Muscle layer of duodenum (tissue), 2 donors: ENCODE measurements around the gene FABP7.

ENCODE experiments used
- H3K27ac ChIP-seq: one replicate; pipeline ENCODE4 v1.7.0; 2013; ENCODE audit warnings: mild to moderate bottlenecking, low read length
- H3K27me3 ChIP-seq: one replicate; pipeline ENCODE4 v1.7.0; 2013; ENCODE audit warnings: low read depth, mild to moderate bottlenecking, control low read depth, low read length
- H3K36me3 ChIP-seq, 2 donors: one replicate each; pipeline ENCODE4 v1.7.0; 2013; ENCODE audit warnings: low read length in 2 of 2, control low read depth in 1 of 2, mild to moderate bottlenecking in 1 of 2; ENCODE audit not compliant: insufficient read depth in 2 of 2, control insufficient read depth in 1 of 2
- H3K4me1 ChIP-seq, 2 donors: one replicate each; pipeline ENCODE4 v1.7.0; 2013; ENCODE audit warnings: low read length in 2 of 2, mild to moderate bottlenecking in 2 of 2, control low read depth in 1 of 2, moderate library complexity in 1 of 2; ENCODE audit not compliant: insufficient read depth in 2 of 2, control insufficient read depth in 1 of 2
- H3K4me3 ChIP-seq, 2 donors: one replicate each; pipeline ENCODE4 v1.7.0; 2013; ENCODE audit warnings: low read length in 2 of 2, low read depth in 1 of 2, mild to moderate bottlenecking in 1 of 2
- H3K9me3 ChIP-seq, 2 donors: one replicate each; pipeline ENCODE4 v1.7.0; 2013; ENCODE audit warnings: low read length in 2 of 2, control low read depth in 1 of 2, mild to moderate bottlenecking in 1 of 2; ENCODE audit not compliant: control insufficient read depth in 1 of 2
- donor health status: healthy.

The FABP7 gene

GRCh38 chr6:122817358-122817757 is 37.8 kb downstream of the FABP7 start:
- Histone ChIP-seq H3K27me3 (no peaks in the 10 kb centered on the region), H3K27ac (no peak overlapping the region), H3K4me3 (no peak overlapping the region), H3K4me1 (no peaks in the 10 kb centered on the region), H3K36me3 (no peaks in the 10 kb centered on the region), H3K9me3 (no peaks in the 10 kb centered on the region)

GRCh38 chr6:122817766-122818165 is 38.2 kb downstream of the FABP7 start:
- H3K27ac ChIP-seq: no peak overlapping the region
- H3K9me3 ChIP-seq: no peaks in the 10 kb centered on the region
- no peaks in the 10 kb centered on the region for H3K36me3 ChIP-seq
- H3K4me1 ChIP-seq: no peaks in the 10 kb centered on the region
- no peak overlapping the region for H3K4me3 ChIP-seq
- no peaks in the 10 kb centered on the region for H3K27me3 ChIP-seq

- H3K4me1 ChIP-seq: no peaks in the 10 kb centered on the region
- H3K4me3 ChIP-seq: no peak overlapping the region
- H3K36me3 ChIP-seq: no peaks in the 10 kb centered on the region
These were observed 39.4 kb downstream of the FABP7 start for GRCh38 chr6:122818866-122819265.

GRCh38 chr6:122821095-122821494 is 41.6 kb downstream of the FABP7 start:
- Histone ChIP-seq H3K4me1 (no peaks in the 10 kb centered on the region), H3K27me3 (no peaks in the 10 kb centered on the region), H3K36me3 (no peaks in the 10 kb centered on the region), H3K9me3 (no peaks in the 10 kb centered on the region), H3K4me3 (no peak overlapping the region), H3K27ac (no peak overlapping the region)

More at GRCh38 chr6:122818866-122819265, 39.4 kb downstream of the FABP7 start:
- Histone ChIP-seq H3K27me3 (no peaks in the 10 kb centered on the region), H3K9me3 (no peaks in the 10 kb centered on the region), H3K27ac (no peak overlapping the region)

- no peaks in the 10 kb centered on the region for H3K36me3 ChIP-seq
- no peak overlapping the region for H3K27ac ChIP-seq
- H3K27me3 ChIP-seq: no peaks in the 10 kb centered on the region
- H3K4me3 ChIP-seq: no peak overlapping the region
- no peaks in the 10 kb centered on the region for H3K9me3 ChIP-seq
- H3K4me1 ChIP-seq: no peaks in the 10 kb centered on the region
These were observed 45.6 kb downstream of the FABP7 start for GRCh38 chr6:122825163-122825562.

- H3K27ac ChIP-seq: no peak overlapping the region
These were observed 49.9 kb downstream of the FABP7 start for GRCh38 chr6:122829456-122829855.

GRCh38 chr6:122831511-122831910 is 52.0 kb downstream of the FABP7 start:
- Histone ChIP-seq H3K36me3 (no peaks in the 10 kb centered on the region), H3K27me3 (no peaks in the 10 kb centered on the region), H3K4me3 (no peak overlapping the region)

More at GRCh38 chr6:122829456-122829855, 49.9 kb downstream of the FABP7 start:
- H3K36me3 ChIP-seq: no peaks in the 10 kb centered on the region
- no peaks in the 10 kb centered on the region for H3K4me1 ChIP-seq
- H3K4me3 ChIP-seq: no peak overlapping the region
- H3K27me3 ChIP-seq: no peaks in the 10 kb centered on the region
- no peaks in the 10 kb centered on the region for H3K9me3 ChIP-seq

GRCh38 chr6:122832459-122832858 is 52.9 kb downstream of the FABP7 start:
- no peak overlapping the region for H3K27ac ChIP-seq
- no peak overlapping the region for H3K4me3 ChIP-seq
- H3K9me3 ChIP-seq: no peaks in the 10 kb centered on the region
- H3K27me3 ChIP-seq: no peaks in the 10 kb centered on the region
- no peaks in the 10 kb centered on the region for H3K36me3 ChIP-seq
- no peaks in the 10 kb centered on the region for H3K4me1 ChIP-seq

More at GRCh38 chr6:122831511-122831910, 52.0 kb downstream of the FABP7 start:
- Histone ChIP-seq H3K4me1 (no peaks in the 10 kb centered on the region), H3K27ac (no peak overlapping the region), H3K9me3 (no peaks in the 10 kb centered on the region)

GRCh38 chr6:122833021-122833491 is 53.5 kb downstream of the FABP7 start:
- Histone ChIP-seq H3K4me3 (no peak overlapping the region), H3K4me1 (no peaks in the 10 kb centered on the region), H3K36me3 (no peaks in the 10 kb centered on the region), H3K27me3 (no peaks in the 10 kb centered on the region), H3K27ac (no peak overlapping the region), H3K9me3 (no peaks in the 10 kb centered on the region)
